ENCODE results near the gene P2RX2.

The P2RX2 gene

GRCh38 chr12:132618683-132619043 lies at the start of gene P2RX2:
P2RX2 (plus strand) TSS chr12:132618776; CDS start chr12:132618817, 41 bp downstream.
- no peak for DNase-seq (ENCODE audit: low read depth in 2 of 3, low spot score in 2 of 3)

DNA sequence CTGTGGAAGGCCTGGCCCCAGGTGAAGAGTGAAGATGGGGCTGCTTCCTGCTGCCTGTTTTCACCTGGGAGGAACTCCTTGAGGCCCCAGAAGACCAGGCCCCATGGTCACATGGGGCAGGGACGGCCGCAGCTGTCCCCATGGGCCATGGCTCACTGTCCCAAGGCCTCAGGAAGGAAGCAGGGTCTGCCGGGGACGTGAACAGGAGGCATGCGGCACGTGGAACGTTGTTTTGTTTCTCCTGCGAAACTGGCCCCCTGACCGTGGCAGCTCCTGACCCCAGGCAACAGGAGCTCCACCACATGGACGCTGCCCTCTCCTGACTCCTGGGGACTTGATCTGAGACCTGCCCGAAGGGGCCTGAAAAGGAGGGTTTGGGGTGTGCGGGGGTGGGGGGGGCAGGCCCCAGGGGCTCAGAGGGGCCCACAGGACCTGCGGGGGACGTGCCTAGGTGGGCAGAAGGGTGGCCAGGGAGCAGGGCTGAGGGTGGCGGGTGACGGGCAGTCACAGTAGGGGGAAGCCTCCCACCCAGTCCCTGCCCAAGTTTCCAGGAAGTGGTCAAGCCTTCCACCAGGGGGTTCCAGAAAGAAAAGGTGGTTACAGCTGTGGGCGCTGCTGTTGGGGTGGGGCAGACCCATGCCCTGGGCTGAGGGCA lies 49.6 kb upstream of the P2RX2 start:
- DNase-seq (ENCODE audit: low read depth in 2 of 3, low spot score in 2 of 3), result no peak

- DNase-seq (ENCODE audit: low read depth in 2 of 3, low spot score in 2 of 3), result no peak
Observed at GRCh38 chr12:132569856-132570480, 48.6 kb upstream of the P2RX2 start.

DNA sequence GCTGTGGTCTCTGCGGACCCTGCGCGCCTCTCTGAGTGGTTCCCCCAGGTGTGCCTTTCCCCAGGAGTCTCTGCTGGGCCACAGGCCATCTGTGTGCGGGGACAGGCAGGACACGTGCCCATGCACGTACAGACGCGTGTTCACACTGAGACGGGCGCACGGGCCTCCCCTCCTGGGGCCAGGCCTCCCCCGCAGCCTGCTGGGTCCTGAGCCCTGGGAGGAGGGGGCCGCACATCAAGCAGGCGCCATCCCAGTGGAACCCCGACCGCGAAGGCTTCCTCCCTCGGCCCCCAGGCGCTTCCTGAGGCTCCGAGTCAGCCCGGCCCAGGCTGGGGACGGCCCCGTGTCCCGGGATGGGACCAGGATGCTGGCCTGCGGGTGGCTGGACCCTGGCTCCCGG lies 47.9 kb upstream of the P2RX2 start:
- no peak for DNase-seq (ENCODE audit: low read depth in 2 of 3, low spot score in 2 of 3)

DNA sequence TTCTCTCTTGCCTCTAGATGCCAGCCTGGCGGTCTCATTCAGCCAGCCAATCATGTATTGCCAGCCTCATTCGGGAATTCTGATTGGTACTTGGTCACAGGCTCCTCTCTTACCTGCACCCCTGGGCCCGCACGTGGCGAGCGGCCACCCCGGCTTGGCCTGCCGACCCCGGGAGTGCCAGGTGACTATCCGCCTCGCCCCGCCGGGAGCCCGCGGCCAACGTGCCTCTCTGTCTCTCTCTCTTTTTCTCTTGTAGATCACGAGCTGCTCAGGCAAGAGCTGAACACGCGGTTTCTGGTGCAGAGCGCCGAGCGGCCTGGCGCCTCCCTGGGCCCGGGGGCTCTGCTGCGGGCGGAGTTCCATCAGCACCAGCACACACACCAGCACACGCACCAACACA lies 47.5 kb upstream of the P2RX2 start:
- no peak for DNase-seq (ENCODE audit: low read depth in 2 of 3, low spot score in 2 of 3)

DNA sequence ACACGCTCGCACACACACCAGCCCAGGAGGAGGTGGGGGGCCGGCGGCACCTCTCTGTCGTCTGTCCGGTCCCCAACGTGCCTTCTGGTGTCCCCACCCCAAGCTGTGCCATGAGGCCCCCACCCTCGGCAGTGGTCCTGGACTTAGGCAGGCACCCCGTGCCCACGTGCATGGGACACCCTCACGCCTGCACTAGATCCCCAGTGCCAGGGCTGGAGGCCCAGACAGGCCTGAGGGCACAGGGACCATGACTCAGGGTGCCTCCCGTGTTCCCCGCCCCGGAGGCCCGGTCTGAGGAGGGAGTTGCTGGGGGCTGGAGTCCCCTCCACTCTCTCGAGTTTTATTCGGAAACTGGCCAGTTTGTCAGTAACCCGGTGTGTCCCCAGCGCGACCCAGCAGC lies 47.0 kb upstream of the P2RX2 start:
- DNase-seq (ENCODE audit: low read depth in 2 of 3, low spot score in 2 of 3), result no peak

DNA sequence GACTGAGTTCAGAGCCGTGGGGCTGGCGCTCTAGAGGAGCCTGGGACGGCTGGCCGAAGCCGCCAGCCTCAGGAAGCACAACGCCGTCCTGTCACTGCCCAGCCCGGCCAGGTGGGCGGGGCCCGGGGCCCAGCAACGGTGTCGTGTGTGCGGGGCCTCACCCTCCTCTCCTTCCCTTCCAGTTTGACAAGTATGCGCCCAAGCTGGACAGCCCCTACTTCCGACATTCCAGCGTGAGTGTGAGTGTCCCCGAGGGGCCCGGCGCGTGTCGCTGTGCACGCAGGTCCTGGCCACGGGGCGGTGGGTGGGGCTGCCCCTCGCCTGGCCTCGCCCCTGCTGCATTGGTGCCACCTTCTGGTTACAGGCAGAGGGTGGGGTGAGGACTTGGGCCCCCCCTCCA lies 46.5 kb upstream of the P2RX2 start:
- no peak for DNase-seq (ENCODE audit: low read depth in 2 of 3, low spot score in 2 of 3)

DNA sequence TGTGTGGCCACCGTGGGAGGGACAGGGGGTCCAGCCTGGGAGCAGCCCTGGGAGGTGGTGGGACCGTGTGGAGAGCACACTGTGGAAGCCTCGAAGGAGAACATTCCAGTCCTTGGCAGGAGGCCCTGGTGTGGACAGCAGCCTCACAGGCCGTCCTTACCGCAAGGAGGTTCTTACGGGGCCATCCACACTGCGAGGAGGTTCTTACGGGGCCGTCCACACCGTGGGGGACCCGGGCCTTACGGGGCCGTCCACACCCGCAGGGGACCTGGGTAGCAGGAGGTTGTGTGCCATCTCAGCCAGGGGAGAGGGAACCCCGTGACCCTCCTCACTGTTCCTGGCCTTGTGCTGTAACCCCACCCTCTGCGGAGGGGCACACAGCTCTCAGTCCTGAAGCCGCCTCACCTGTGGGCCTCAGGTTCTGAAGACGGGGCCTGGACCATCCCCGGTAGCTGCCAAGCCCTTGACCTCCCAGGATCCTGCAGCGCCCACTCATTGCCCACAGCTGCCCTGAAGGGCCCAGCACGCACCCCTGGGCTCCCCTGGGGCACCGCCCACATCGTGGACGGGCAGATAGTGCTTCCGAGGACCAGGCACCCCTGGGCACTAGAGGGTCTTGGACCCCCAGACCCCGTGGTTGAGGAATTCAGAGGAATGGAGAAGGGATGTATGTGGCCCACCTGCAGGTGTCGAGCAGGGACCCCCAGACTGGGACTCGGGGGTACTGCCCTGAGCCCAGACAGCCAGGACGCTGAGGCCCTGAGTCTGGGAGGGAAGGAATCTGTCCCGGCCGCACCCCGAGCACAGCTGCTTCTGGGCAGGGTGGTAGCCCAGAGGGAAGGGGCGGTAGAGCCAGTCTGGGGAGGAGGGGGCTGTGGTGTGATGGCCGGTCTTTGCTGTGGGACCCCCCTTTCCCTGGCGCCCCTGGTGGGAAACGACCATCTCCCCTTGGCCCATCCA lies 45.5 kb upstream of the P2RX2 start:
- DNase-seq (ENCODE audit: low read depth in 2 of 3, low spot score in 2 of 3), result no peak

GRCh38 chr12:132574271-132574996 lies 44.1 kb upstream of the P2RX2 start:
- DNase-seq (ENCODE audit: low read depth in 2 of 3, low spot score in 2 of 3), result no peak

GRCh38 chr12:132575661-132576060 lies 42.9 kb upstream of the P2RX2 start:
- DNase-seq (ENCODE audit: low read depth in 2 of 3, low spot score in 2 of 3), result no peak

DNA sequence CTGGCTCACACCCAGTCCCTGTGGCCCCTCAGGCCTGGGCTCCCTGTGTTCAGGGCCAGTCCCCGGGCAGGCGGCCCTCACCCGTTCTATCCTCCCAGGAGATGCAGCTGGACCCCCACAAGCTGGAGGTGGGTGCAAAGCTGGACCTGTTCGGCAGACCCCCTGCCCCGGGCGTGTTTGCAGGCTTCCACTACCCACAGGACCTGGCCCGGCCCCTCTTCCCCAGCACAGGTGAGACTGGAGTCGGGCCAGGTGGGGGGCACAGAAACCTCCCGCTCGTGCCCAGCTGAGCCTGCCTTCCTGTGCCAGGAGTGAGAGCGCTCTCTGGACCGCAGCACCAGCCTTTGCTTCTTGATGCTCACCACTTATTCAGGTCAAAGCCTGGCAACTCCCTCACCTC lies 41.9 kb upstream of the P2RX2 start:
- DNase-seq (ENCODE audit: low read depth in 2 of 3, low spot score in 2 of 3), result no peak

GRCh38 chr12:132577191-132577920 lies 41.2 kb upstream of the P2RX2 start:
- no peak for DNase-seq (ENCODE audit: low read depth in 2 of 3, low spot score in 2 of 3)

GRCh38 chr12:132578118-132578517 lies 40.5 kb upstream of the P2RX2 start:
- DNase-seq (ENCODE audit: low read depth in 2 of 3, low spot score in 2 of 3), result no peak

DNA sequence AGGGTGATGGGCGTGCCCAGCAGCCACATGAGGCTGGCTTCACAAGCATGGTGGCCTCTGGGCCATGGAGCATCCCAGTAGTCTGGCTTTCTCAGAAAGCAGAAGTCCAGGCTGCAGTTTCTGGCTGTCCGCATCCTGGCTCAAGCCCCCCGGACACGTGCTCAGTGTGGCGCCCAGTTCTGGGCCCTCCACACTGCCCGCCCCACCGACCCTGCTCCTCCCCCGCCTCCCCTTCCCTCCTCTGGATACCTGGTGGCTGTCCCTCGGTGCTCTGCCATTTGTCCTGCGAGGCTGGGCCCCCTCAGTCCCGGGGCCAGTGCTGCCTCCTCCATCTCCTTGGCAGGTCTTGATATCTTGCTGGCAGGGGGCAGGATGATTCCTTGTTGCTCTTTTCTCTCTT lies 39.8 kb upstream of the P2RX2 start:
- DNase-seq (ENCODE audit: low read depth in 2 of 3, low spot score in 2 of 3), result no peak

DNA sequence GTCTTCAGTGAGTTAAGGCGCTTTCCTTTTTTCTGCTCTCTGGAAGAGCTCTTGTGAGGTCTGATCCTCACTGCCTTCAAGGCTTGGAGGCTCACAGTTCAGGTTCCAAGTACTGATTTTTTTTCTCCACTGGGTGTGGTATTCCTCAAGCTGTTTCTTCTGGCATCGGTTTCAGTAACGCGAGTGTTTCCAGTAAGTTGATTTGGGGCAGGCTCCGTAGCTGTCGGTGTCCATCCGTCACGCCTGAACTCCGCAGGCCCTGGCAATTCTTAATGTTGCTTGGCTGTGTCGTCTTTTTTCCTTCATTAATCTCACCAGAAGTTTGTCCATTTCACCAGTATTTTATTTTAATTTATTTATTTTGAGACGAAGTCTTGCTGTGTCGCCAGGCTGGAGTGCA lies 38.8 kb upstream of the P2RX2 start:
- DNase-seq (ENCODE audit: low read depth in 2 of 3, low spot score in 2 of 3), result no peak

- DNase-seq (ENCODE audit: low read depth in 2 of 3, low spot score in 2 of 3), result no peak
Observed at GRCh38 chr12:132580701-132581292, 37.8 kb upstream of the P2RX2 start.

GRCh38 chr12:132581348-132582057 lies 37.1 kb upstream of the P2RX2 start:
- no peak for DNase-seq (ENCODE audit: low read depth in 2 of 3, low spot score in 2 of 3)

DNA sequence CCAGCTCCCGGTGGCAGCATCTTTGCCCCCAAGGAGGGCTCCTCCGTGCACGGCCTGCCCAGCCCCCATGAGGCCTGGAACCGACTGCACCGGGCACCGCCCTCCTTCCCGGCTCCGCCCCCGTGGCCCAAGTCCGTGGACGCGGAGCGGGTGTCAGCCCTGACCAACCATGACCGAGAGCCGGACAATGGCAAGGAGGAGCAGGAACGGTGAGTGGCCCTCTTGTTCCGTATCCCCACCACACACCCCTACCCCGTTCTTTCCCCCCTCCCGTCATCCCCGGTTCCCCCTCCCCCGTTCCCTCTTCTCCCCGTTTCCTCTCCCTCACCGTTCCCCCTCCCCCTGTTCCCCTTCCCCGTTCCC lies 36.5 kb upstream of the P2RX2 start:
- no peak for DNase-seq (ENCODE audit: low read depth in 2 of 3, low spot score in 2 of 3)

DNA sequence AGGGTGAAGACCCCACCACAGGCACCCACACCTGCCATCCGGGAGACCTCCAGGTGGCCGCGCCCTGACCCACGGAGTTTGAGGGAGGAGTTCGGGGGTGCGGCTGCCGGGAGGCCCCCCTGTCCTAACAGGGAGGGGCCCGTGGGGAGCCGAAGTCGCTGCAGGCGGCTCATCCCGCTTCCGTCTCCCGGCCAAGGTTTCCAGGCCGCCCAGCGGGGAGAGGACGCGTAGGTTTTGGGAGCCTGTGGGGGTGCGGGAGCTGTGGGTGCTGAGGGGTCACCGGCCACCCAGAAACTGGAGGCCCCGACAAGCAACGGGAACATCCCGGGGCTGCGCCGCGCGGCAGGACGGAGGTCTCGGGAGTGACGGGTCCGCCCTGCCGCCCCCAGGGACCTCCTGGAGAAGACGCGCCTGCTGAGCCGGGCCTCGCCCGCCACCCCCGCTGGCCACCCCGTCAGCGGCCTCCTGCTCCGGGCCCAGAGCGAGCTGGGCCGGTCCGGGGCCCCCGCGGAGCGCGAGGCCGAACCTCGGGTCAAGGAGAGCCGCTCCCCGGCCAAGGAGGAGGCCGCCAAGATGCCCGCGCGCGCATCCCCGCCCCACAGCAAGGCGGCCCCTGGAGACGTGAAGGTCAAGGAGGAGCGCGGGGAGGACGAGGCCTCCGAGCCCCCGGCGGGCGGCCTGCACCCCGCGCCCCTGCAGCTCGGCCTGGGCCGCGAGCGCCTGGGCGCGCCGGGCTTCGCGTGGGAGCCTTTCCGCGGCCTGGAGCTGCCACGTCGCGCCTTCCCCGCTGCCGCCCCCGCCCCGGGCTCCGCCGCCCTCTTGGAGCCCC lies 35.8 kb upstream of the P2RX2 start:
- no peak for DNase-seq (ENCODE audit: low read depth in 2 of 3, low spot score in 2 of 3)
